ENCODE measurements around the gene SEC14L3.

GRCh38 chr22:30423959-30424533, 47.8 kb downstream of the SEC14L3 start:
- peak in 1 of 6 experiments; percentile 32 for TF ChIP-seq CTCF (IDR thresholded peaks at IDR 0.05)
- TF ChIP-seq POLR2A (IDR thresholded peaks at IDR 0.05), result peak in 3 of 4 donors; percentile 41 to 83 (median 65)
